HG02798 (cell line): ENCODE data around the gene STOML1.

Source experiments
- ATAC-seq: cut with Tn5 transposase; IDR thresholded peaks from one replicate; pipeline ENCODE4 v1.9.1; 2021; ENCODE audit warnings: mild to moderate bottlenecking; ENCODE audit not compliant: unreplicated experiment, poor library complexity

The STOML1 gene

DNA sequence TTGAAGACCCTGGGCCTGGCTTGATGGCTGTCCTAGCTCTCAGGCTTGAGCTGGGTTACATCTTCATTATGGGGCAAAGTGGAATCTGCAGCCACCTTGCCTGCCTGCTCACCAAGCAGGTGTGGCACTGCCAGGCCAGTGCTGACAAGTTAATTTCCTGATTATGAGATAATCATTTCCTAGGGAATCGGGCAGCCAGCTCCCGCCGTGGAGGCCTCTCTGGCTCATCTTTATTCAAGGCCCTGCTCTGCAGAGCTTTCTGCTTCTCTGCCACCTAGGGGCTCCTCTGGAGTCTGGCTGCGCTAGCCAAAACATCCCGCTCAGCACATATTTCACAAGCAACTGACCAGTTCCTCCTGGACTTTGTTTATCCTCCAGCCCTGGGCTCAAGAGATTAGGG, 55.9 kb downstream of the STOML1 start:
- ATAC-seq = no peak

DNA sequence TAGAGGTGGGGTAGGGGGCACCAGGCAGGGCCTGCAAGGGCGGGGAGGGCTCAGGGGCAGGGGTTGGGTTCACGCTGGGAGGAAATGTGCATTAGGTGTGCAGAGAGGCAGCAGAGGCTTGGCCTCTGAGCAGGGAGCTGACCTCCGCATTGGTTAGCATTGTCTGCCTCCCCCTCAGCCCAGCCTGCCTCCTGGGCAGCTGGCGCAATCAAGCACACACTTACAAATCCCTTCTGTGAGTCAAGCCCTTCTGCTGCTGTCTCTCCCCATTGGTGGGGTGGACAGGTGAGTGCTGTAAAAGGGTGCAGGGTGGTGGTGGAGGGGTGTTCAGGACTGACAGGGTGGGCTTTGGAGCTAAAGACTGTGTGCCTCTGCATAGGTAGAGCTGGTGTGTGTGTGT, 56.5 kb downstream of the STOML1 start:
- ATAC-seq = no peak

DNA sequence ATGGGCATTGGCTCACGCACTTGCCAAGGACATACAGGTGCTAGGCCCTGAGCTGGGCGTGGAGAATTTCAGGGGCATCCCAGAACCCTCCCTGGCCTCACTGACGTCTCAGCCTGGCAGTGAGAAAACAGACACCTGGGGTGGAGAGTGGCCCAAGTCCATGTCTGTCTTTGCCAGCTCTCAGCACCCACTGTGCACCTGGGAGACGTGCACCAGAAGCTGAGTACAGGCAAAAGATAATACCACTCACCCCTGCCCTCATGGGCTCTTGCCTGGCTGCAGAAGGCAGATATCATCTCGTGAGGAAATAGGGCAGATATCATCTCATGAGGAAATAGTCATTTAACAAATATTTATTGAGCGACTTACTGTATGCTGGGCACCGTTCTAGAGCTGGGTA, 57.8 kb downstream of the STOML1 start:
- ATAC-seq = no peak

DNA sequence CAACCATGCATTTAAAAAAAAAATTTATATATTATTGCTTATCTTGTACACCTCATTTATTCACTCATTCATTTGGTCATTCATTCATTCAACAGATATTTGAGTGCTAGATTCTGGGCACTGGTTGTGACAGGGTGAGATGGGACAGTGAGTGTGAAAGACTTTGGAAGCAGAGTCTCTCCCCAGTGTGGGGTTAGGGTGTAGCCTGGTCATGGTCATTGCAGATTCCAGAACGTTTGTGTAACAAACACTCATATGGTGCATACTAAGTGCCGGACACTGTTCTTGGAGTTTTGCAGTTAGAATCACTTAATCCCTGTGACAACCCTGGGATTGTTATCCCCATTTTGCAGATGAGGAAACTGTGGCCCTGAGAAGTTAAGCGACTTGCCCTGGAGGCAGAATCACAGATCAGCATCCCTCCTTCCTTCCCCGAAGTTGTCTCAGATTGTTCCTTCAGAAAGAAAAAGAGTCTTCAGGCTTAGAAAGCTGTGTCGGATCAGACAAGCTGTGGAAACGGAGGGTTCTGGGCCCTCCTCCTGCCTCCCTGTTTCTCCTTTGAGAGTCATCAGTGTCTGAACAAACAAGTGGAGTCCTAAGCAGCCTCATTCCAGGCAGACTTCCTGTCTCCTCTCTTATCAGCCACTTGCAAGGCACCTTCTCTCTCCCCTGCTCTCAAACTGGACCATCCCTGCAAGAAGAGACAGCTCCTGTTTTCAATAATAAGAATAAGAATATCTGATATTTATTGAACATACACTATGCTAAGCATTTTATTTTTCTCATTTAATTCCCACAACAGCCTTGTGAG, 59.5 kb downstream of the STOML1 start:
- no peak for ATAC-seq

- ATAC-seq = no peak
These were observed 60.7 kb downstream of the STOML1 start for GRCh38 chr15:73931441-73931840.

DNA sequence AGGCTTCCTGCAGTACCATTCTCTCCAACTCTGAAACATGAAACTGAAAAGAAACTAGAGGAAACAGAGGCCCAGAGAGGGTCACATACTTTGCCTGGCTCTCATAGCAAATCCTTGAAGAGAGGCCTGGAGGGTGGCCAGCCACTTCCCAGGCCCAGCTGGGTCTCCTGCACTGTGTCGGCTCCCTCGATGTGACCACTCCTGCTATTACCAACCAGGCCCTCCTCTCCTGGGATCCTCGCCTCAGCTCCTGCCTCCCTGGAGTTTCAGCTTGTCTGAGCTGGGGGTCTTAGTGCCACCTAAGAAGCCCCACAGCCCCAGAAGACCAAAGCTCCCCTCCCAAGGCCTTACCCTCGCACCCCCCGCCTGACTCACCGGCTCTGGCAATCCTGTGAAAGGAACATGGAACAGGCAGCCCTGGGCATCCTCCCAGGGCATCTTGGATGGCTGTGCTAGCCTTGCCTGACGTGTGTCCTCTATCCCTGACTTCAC, 61.3 kb downstream of the STOML1 start:
- ATAC-seq = no peak

GRCh38 chr15:73930371-73930770, 61.7 kb downstream of the STOML1 start:
- ATAC-seq = no peak

- ATAC-seq = no peak
These were observed 63.0 kb downstream of the STOML1 start for GRCh38 chr15:73928971-73929627.
